C4-2B (cell line): ENCODE data around the gene RIMS4.

Experiments used
- H3K27ac ChIP-seq: fragments of 450-650 bp; 2 replicates; pipeline ENCODE4 v1.5.1; 2017
- ZFX ChIP-seq: fragments of 450-650 bp; IDR thresholded peaks from 2 replicates; pipeline ENCODE4 v1.6.1; 2017
- TF ChIP-seq, protein P1 (sequence below): fragments of 450-650 bp; conservative IDR thresholded peaks from 2 replicates; pipeline ENCODE4 v1.5.1; 2017; ENCODE audit warnings: mild to moderate bottlenecking

RIMS4 gene

GRCh38 chr20:44837946-44838345, 27.6 kb upstream of the RIMS4 start:
- TF ChIP-seq, protein P1, sequence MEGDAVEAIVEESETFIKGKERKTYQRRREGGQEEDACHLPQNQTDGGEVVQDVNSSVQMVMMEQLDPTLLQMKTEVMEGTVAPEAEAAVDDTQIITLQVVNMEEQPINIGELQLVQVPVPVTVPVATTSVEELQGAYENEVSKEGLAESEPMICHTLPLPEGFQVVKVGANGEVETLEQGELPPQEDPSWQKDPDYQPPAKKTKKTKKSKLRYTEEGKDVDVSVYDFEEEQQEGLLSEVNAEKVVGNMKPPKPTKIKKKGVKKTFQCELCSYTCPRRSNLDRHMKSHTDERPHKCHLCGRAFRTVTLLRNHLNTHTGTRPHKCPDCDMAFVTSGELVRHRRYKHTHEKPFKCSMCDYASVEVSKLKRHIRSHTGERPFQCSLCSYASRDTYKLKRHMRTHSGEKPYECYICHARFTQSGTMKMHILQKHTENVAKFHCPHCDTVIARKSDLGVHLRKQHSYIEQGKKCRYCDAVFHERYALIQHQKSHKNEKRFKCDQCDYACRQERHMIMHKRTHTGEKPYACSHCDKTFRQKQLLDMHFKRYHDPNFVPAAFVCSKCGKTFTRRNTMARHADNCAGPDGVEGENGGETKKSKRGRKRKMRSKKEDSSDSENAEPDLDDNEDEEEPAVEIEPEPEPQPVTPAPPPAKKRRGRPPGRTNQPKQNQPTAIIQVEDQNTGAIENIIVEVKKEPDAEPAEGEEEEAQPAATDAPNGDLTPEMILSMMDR, result no peak
- TF ChIP-seq ZFX, result no peak
- H3K27ac ChIP-seq, result no peak overlapping the region

GRCh38 chr20:44836601-44837120, 26.3 kb upstream of the RIMS4 start:
- no peak overlapping the region for H3K27ac ChIP-seq
- TF ChIP-seq, protein P1, result no peak
- TF ChIP-seq ZFX, result no peak

DNA sequence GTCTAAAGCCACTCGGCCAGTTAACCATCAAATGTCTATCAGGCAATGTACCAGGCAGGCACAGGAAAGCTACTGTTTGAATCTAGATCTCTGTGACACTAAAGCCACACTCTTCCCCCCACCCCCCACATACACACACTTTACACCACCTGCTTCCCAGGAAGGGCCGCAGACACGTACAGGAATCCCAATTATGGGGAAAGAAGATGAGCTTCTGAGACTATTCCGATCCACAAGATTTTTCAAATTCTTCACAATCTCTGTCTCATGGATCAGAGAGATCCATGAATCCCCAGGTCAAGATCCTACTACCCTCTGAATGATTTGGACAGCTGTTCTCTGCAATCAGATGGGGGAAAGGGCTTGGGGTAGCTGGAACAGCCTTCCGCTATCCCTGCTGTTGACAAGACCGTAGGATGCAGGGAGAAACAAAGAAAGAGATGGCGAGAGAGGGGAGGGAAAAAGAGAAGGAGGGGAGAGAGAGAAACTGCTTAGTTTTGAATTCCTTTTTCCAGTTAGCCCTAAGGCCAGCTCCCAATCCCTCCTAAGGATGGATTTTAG, 25.4 kb upstream of the RIMS4 start:
- no peak overlapping the region for H3K27ac ChIP-seq
- TF ChIP-seq, protein P1, result no peak
- no peak for TF ChIP-seq ZFX

DNA sequence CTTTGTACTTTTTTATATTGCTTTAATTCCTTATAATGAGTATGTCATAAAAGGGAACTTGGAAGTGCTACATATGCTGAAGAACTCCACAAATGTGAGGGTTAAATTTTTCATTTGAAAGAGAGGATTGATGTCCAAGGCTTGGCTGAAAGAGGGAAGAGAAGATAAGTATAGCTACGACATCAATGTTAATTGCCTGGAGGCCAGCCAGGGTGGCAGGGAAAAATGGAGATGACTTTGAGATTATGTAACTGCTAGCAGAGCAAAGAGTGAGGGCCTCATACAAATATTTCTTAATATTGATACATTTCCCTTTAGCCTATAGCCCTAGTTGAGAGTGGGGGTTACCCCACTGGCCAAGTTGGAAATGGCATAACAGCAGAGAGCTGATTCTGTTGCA, 24.8 kb upstream of the RIMS4 start:
- H3K27ac ChIP-seq, result no peak overlapping the region
- TF ChIP-seq, protein P1, result no peak
- TF ChIP-seq ZFX, result no peak

GRCh38 chr20:44834693-44835092, 24.3 kb upstream of the RIMS4 start:
- no peak overlapping the region for H3K27ac ChIP-seq
- TF ChIP-seq ZFX, result no peak
- TF ChIP-seq, protein P1, result no peak

DNA sequence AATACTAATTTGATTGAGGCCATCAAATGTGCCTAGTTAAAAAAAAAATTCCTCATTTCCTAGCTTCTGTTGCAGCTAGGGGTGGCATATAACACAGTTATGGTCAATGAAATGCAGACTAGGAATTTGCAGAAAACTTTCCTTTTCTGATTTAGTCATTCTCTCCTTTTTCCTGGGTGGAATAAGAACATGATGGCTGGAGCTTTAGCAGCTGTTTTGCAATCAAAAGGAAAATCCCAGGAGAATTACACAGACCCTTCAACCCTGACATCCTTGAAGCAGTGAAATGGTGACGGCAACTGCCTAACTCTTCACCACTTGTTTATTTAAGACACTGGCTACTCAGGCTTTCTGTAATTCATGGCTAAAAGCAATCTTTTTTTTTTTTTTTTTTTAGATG, 23.1 kb upstream of the RIMS4 start:
- no peak overlapping the region for H3K27ac ChIP-seq
- TF ChIP-seq ZFX, result no peak
- TF ChIP-seq, protein P1, result no peak

DNA sequence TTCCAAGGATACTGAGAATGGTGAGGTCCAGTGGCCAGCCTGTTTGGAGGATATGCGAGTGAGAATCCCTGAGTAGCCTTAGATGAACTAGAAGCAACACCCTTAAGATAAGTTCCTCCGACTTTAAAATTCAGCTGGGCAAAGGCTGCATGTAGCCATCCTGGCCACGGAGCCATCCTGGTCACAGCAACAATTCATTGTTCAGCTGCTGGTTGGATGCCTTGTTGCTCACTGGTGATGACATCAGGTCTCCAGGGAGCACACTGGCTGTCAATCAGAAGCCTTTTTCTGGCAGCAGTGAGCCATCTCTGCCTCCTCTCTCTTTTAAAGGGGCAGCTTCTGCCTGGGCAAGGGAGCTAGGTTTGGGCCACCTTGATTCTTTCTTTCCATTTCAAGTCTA, 22.4 kb upstream of the RIMS4 start:
- no peak for TF ChIP-seq ZFX
- TF ChIP-seq, protein P1, result no peak
- no peak overlapping the region for H3K27ac ChIP-seq
